NB4 (cell line): Measurements from ENCODE around the gene DTNB.

ENCODE experiments used
- MYC ChIP-seq: IDR thresholded peaks from 2 replicates; pipeline ENCODE4 v1.6.1; 2011; ENCODE audit warnings: low read depth, low read length
- POLR2A ChIP-seq: IDR thresholded peaks from 2 replicates; pipeline ENCODE4 v1.6.1; 2011; ENCODE audit warnings: mild to moderate bottlenecking; ENCODE audit not compliant: insufficient read length; ENCODE audit errors: extremely low read depth
- TF ChIP-seq, protein P1 (sequence below): IDR thresholded peaks from one replicate; pipeline ENCODE4 v1.5.1; 2012; ENCODE audit warnings: low read depth, low read length
- TF ChIP-seq, protein P2 (sequence below): IDR thresholded peaks from 2 replicates; pipeline ENCODE4 v1.6.1; 2011; ENCODE audit warnings: low read depth, low read length

DNA sequence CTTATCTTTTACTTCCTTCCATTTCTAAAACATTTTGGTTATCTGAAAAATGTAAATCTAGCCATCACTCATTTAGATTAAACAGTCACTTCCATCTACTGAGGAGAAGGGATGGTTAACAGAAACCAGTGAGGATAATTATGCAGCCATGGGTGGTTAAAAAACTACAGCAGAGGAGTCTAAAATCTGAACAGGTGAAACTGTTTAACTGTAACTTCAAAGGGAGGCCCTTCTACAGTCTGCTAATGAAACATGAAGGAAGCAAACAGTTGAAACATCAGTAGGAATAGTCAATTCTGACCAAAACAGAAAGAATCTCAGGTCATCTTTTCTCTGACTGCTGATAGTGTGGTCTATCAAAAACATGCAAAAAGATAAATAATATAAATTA, 71.0 kb downstream of the DTNB start:
- TF ChIP-seq, protein P1, sequence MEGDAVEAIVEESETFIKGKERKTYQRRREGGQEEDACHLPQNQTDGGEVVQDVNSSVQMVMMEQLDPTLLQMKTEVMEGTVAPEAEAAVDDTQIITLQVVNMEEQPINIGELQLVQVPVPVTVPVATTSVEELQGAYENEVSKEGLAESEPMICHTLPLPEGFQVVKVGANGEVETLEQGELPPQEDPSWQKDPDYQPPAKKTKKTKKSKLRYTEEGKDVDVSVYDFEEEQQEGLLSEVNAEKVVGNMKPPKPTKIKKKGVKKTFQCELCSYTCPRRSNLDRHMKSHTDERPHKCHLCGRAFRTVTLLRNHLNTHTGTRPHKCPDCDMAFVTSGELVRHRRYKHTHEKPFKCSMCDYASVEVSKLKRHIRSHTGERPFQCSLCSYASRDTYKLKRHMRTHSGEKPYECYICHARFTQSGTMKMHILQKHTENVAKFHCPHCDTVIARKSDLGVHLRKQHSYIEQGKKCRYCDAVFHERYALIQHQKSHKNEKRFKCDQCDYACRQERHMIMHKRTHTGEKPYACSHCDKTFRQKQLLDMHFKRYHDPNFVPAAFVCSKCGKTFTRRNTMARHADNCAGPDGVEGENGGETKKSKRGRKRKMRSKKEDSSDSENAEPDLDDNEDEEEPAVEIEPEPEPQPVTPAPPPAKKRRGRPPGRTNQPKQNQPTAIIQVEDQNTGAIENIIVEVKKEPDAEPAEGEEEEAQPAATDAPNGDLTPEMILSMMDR = no peak
- TF ChIP-seq POLR2A = no peak
- TF ChIP-seq, protein P2, sequence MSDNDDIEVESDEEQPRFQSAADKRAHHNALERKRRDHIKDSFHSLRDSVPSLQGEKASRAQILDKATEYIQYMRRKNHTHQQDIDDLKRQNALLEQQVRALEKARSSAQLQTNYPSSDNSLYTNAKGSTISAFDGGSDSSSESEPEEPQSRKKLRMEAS = no peak
- TF ChIP-seq MYC = no peak
